ENCODE results near the gene ALKBH7.
"Not testable (repeated sequence)": the region's sequence is repeated elsewhere in the genome, so short reads cannot be mapped to it uniquely, and the experiment has no call there.

ALKBH7 gene, protein sequence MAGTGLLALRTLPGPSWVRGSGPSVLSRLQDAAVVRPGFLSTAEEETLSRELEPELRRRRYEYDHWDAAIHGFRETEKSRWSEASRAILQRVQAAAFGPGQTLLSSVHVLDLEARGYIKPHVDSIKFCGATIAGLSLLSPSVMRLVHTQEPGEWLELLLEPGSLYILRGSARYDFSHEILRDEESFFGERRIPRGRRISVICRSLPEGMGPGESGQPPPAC

GRCh38 chr19:6372594-6373095 lies at the start of gene ALKBH7:
ALKBH7 (plus strand) TSS chr19:6372794; CDS start chr19:6372821, 27 bp downstream.
- DNase-seq (ENCODE audit: insufficient read length, low spot score) (peak; percentile 94), FAIRE-seq (peak; percentile 100)

- FAIRE-seq (no peak), DNase-seq (ENCODE audit: insufficient read length, low spot score) (no peak)
These were observed 47.8 kb upstream of the ALKBH7 start for GRCh38 chr19:6324757-6325156.

- no peak for FAIRE-seq
These were observed 47.0 kb upstream of the ALKBH7 start for GRCh38 chr19:6325614-6326013.

DNA sequence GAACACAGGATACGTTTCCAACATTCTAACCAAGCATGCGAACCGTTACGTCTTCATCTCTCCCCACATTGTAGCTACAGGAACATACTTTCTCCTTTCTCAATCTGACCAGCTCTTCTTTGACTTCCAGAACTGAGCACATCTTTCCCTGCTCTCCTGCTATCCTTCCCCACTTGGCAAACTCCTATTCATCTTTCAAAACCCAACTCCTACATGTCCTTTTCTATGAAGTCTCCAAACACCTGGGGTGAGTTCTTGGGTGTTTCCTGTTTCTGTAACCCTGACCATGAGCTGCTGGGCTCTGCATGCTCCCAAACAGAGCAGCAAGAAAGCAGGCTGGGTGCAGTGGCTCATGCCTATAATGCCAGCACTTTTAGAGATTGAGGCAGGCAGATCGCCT lies 45.8 kb upstream of the ALKBH7 start:
- FAIRE-seq (no peak), DNase-seq (ENCODE audit: insufficient read length, low spot score) (no peak)

More at GRCh38 chr19:6325614-6326013, 47.0 kb upstream of the ALKBH7 start:
- no peak for DNase-seq (ENCODE audit: insufficient read length, low spot score)

- no peak for FAIRE-seq
- DNase-seq (ENCODE audit: insufficient read length, low spot score) = no peak
These were observed 39.2 kb upstream of the ALKBH7 start, which contains the start of gene ACER1 for GRCh38 chr19:6333439-6333838. ACER1 (minus strand) TSS chr19:6333612; CDS start chr19:6333551, 61 bp downstream.

DNA sequence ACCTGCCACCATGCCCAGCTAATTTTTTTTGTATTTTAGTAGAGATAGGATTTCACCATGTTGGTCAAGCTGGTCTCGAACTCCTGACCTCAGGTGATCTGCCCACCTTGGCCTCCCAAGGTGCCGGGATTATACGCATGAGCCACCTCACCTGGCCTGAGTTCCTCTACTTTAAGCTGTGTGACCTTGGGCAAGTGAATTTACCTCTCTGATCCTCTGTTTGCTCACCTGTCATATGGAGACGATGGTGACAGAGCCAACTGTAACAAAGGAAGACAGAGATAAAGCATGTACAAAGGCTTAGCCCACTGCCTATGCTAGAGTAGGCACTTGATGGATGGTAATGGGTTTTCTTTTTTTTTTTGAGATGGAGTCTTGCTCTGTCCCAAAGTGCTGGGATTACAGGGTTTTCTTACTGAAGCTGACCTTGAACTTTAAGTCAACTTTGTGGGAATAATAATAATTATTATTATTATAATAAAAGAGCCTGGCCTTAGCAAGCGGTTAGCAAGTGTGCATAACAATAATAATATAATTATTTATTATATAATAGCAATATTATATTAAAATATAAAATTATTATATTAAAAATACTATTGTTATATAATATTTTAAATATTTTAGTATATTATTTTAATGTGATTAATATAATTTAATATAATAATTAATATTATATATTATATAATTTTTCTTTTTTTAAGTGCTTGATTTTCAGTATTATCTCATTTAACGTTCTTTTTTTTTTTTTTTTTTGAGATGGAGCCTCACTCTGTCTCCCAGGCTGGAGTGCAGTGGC lies 37.9 kb upstream of the ALKBH7 start:
- no peak for DNase-seq (ENCODE audit: insufficient read length, low spot score)
- no peak for FAIRE-seq

DNA sequence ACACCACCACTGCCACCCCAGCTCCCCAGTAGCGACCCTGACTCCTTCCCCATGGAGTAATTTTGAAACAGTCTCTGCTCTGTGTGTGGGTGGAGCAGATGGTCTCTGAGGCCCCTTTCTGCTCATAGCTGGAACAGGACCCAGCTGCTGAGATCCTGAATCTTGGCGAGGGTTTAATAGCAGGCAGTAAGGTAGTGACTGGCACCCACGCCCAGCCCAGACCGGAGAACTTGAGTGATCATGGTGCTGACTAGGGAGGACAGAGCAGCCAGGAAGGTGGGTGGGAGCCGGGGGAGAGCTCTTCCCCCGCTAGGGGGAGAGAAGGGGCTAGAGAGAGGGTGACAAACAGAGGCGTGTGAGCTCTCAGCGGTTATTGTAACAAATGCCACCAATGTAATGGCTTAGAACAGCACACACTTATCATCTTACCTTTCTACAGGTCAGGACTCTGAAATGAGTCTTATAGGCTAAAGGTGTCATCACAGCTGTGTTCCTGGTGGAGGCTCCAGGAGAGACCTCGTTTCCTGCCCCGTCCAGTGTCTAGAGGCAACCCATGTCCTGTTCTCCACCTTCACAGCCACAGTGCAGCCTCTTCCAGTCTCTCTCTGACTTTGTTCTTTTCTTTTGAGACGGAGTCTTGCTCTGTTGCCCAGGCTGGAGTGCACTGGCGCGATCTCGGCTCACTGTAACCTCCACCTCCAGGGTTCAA lies 31.9 kb upstream of the ALKBH7 start:
- no peak for DNase-seq (ENCODE audit: insufficient read length, low spot score)
- no peak for FAIRE-seq

GRCh38 chr19:6343462-6343861 lies 29.1 kb upstream of the ALKBH7 start:
- FAIRE-seq (no peak), DNase-seq (ENCODE audit: insufficient read length, low spot score) (no peak)

- FAIRE-seq; DNase-seq (ENCODE audit: insufficient read length, low spot score): not testable (repeated sequence)
These were observed 23.3 kb upstream of the ALKBH7 start for GRCh38 chr19:6349271-6349670.

- no peak for DNase-seq (ENCODE audit: insufficient read length, low spot score)
- no peak for FAIRE-seq
These were observed 21.9 kb upstream of the ALKBH7 start for GRCh38 chr19:6350688-6351087.

- FAIRE-seq (no peak), DNase-seq (ENCODE audit: insufficient read length, low spot score) (no peak)
These were observed 20.0 kb upstream of the ALKBH7 start for GRCh38 chr19:6352381-6353165.

- DNase-seq (ENCODE audit: insufficient read length, low spot score) (no peak), FAIRE-seq (no peak)
These were observed 18.4 kb upstream of the ALKBH7 start for GRCh38 chr19:6354098-6354674.

GRCh38 chr19:6355321-6356040 lies 17.1 kb upstream of the ALKBH7 start:
- DNase-seq (ENCODE audit: insufficient read length, low spot score); FAIRE-seq: not testable (repeated sequence)

DNA sequence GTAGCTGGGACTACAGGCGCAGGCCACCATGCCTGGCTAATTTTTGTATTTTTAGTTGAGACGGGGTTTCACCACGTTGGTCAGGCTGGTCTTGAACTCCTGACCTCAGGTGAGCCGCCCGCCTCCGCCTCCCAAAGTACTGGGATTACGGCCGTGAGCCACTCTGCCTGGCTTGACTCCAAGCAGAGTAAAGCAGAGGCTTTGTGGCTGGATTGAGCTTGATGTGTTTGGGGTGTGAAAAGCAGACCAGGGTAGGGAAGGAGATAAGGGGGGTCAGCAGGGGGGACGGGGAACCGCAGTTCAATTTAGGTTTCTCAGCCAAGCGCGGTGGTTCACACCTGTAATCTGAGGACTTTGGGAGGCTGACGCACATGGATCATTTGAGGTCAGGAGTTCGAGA lies 15.4 kb upstream of the ALKBH7 start:
- FAIRE-seq = no peak

GRCh38 chr19:6358003-6358402 lies 14.6 kb upstream of the ALKBH7 start:
- DNase-seq (ENCODE audit: insufficient read length, low spot score) (no peak), FAIRE-seq (no peak)

More for the DNA sequence above, 15.4 kb upstream of the ALKBH7 start:
- DNase-seq (ENCODE audit: insufficient read length, low spot score) = no peak

DNA sequence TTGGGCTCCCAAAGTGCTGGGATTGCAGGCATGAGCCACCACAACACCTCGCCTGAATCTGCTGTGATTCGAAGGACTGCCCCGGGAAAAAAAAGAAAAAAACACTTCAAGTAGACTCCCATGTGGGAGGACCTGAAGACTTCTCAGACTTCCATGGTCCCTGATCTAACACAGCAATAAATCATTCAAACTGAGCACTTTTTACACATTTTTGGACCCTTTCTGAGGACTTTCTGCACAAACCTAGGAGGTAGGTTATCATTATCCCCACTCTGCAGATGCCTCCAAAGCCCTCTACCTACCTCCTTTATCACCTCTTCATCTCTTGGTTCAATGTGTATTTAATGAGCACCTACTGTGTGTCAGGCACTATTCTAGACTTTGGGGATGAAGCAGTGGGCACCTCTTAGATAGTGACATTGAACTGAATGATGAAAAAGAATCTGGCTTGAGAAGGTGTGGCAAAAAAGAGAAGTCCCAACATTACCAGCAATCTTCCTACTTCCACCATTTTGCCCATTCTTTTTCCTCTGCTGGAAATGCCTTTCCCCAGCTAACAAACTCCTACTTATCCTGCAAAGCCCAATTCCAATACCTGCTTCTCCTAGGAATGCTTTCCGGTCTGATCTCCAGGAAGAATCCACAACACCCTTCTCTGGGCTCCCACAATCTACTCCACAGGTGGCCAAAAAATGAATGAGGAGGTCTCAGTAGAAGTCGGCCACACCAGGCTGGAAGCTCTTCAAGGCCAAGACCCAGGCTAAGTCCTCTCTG lies 12.8 kb upstream of the ALKBH7 start:
- no peak for FAIRE-seq
- no peak for DNase-seq (ENCODE audit: insufficient read length, low spot score)

- not testable (repeated sequence) for FAIRE-seq; DNase-seq (ENCODE audit: insufficient read length, low spot score)
These were observed 12.1 kb upstream of the ALKBH7 start for GRCh38 chr19:6360445-6360844.

DNA sequence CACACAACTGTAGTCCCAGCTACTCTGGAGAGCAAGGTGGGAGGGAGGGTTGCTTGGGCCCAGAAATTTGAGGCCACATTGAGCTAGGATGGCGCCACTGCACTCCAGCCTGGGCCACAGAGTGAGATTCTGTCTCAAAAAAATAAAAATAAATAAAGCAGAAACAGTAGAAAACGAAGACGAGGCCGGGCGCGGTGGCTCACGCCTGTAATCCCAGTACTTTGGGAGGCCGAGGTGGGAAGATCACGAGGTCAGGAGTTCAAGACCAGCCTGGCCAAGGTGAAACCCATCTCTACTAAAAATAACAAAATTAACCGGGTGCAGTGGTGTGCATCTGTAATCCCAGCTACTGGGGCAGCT lies 11.8 kb upstream of the ALKBH7 start:
- FAIRE-seq; DNase-seq (ENCODE audit: insufficient read length, low spot score): not testable (repeated sequence)

- FAIRE-seq = peak; percentile 84
- no peak for DNase-seq (ENCODE audit: insufficient read length, low spot score)
These were observed 10.6 kb upstream of the ALKBH7 start for GRCh38 chr19:6362027-6362350.
